K562 (cell line): ENCODE results near the gene SYCP2. TPM values are rescaled to one million over a fixed set of nuclear protein-coding genes. Genes with fewer than 3 reads are reported as not detected.
A peak's percentile ranks its signal among the peaks of the same experiment; 100 is the strongest.

Experiments used
- ATAC-seq: fragments of 200-7000 bp; cut with Tn5 transposase; 3 replicates; pipeline ENCODE4 v1.9.1; 2020; ENCODE audit warnings: moderate library complexity
- BruUV-seq: library from RNA; stranded (reverse); fragments of 400-500 nt; replicated peaks from 2 replicates; lab custom pipeline; 2021; lab: Mats Ljungman, UMichigan
- CTCF ChIA-PET: fragments of 300-600 bp; formaldehyde crosslinking; extraction: SDS; loops from one replicate; lab custom pipeline; 2021; ENCODE audit warnings: low intra/inter-chr PET ratio; lab: Yijun Ruan, JAX
- POLR2A ChIA-PET: fragments of 300-600, 350-650 bp; sonication (Branson Sonifier 250); formaldehyde crosslinking; extraction: SDS; loops from one replicate; lab custom pipeline; 2021; ENCODE audit warnings: antibody characterized with exemption, inconsistent platforms; lab: Yijun Ruan, JAX
- DNase-seq, 4 experiments: peaks; one replicate each; pipeline versions ENCODE4 v3.0.0 to v3.0.0-alpha.2; 2011 to 2018; ENCODE audit warnings: low spot score in 3 of 4, mixed read lengths in 3 of 4; ENCODE audit errors: extremely low read depth in 1 of 4
- FAIRE-seq: peaks from 2 replicates; lab custom pipeline; 2011; peaks lifted over from hg19 to GRCh38; lab: Jason Lieb, UNC
- H2AFZ ChIP-seq: 2 replicates; pipeline ENCODE4 v1.6.0; 2011; ENCODE audit warnings: low read depth, low read length, control low read depth, inconsistent platforms
- H3K27ac ChIP-seq: fragments of 200-600 bp; 3 replicates; pipeline ENCODE4 v1.8.0; 2011; ENCODE audit warnings: low read depth, mild to moderate bottlenecking, control low read depth, inconsistent platforms, low read length, moderate library complexity, mixed read lengths; ENCODE audit errors: extremely low read depth
- H3K27me3 ChIP-seq, 2 experiments: fragments of 300-600 bp in 1 of 2; 2 replicates in 1 of 2; 3 replicates in 1 of 2; pipeline versions ENCODE4 v1.6.0 to v1.8.0; 2011; ENCODE audit warnings: inconsistent platforms in 2 of 2, low read length in 2 of 2, mild to moderate bottlenecking in 1 of 2, mixed read lengths in 1 of 2, moderate library complexity in 1 of 2; ENCODE audit not compliant: control insufficient read depth in 2 of 2, insufficient read depth in 2 of 2
- H3K36me3 ChIP-seq: fragments of 300-600 bp; 3 replicates; pipeline ENCODE4 v1.8.0; 2011; ENCODE audit warnings: mild to moderate bottlenecking, low read length, inconsistent platforms; ENCODE audit not compliant: control insufficient read depth, insufficient read depth
- H3K4me1 ChIP-seq, 2 experiments: fragments of 200-600 bp in 1 of 2; replicated peaks in 1 of 2; 2 replicates in 1 of 2; 3 replicates in 1 of 2; pipeline versions ENCODE4 v1.5.1 to v1.8.0; 2011; ENCODE audit warnings: inconsistent platforms in 2 of 2, low read length in 2 of 2, mild to moderate bottlenecking in 1 of 2, mixed read lengths in 1 of 2, moderate library complexity in 1 of 2; ENCODE audit not compliant: control insufficient read depth in 2 of 2, insufficient read depth in 2 of 2
- H3K4me2 ChIP-seq: 2 replicates; pipeline ENCODE4 v1.6.1; 2011; ENCODE audit warnings: low read length, control low read depth, inconsistent platforms, mixed read lengths; ENCODE audit not compliant: insufficient read depth
- H3K4me3 ChIP-seq: fragments of 200-600 bp; sonication (generic), shearing (Covaris generic); 2 replicates; pipeline ENCODE4 v1.5.1; 2016; ENCODE audit warnings: control low read depth, inconsistent platforms
- H3K79me2 ChIP-seq: fragments of 200-600 bp; 3 replicates; pipeline ENCODE4 v1.8.0; 2011; ENCODE audit warnings: low read length, inconsistent platforms; ENCODE audit not compliant: control insufficient read depth, insufficient read depth
- H3K9ac ChIP-seq, 2 experiments: 2 replicates each; pipeline versions ENCODE4 v1.6.0 to v1.6.1; 2011; ENCODE audit warnings: low read depth in 2 of 2, low read length in 2 of 2, control low read depth in 1 of 2, inconsistent platforms in 1 of 2, mild to moderate bottlenecking in 1 of 2, mixed read lengths in 1 of 2; ENCODE audit not compliant: insufficient read depth in 1 of 2
- H3K9me1 ChIP-seq: one replicate; pipeline ENCODE4 v1.6.0; 2011; ENCODE audit warnings: inconsistent platforms, mild to moderate bottlenecking, low read length, moderate library complexity; ENCODE audit not compliant: control insufficient read depth, insufficient read depth
- H3K9me3 ChIP-seq: replicated peaks from 2 replicates; pipeline ENCODE4 v1.5.1; 2011; ENCODE audit warnings: low read depth, low read length, inconsistent platforms; ENCODE audit not compliant: control insufficient read depth, insufficient read depth
- H4K20me1 ChIP-seq: replicated peaks from 2 replicates; pipeline ENCODE4 v1.6.1; 2011; ENCODE audit warnings: low read length, inconsistent platforms, mixed read lengths; ENCODE audit not compliant: control insufficient read depth, insufficient read depth
- ASH1L ChIP-seq: fragments of 450-650 bp; IDR thresholded peaks from 2 replicates; pipeline ENCODE4 v1.6.1; 2018; ENCODE audit warnings: borderline replicate concordance, mild to moderate bottlenecking, low read depth; ENCODE audit not compliant: partially characterized antibody
- BCOR ChIP-seq: fragments of 450-650 bp; IDR thresholded peaks from 2 replicates; pipeline ENCODE4 v1.6.1; 2016
- COPS2 ChIP-seq: fragments of 450-650 bp; conservative IDR thresholded peaks from 2 replicates; pipeline ENCODE4 v1.6.1; 2016; ENCODE audit warnings: mild to moderate bottlenecking, moderate library complexity
- E2F3 ChIP-seq: fragments of 250-450 bp; sonication (Bioruptor Pico); IDR thresholded peaks from 2 replicates; pipeline ENCODE4 v1.4.0; 2020; ENCODE audit warnings: mild to moderate bottlenecking
- IFI16 ChIP-seq: fragments of 250-450 bp; sonication (Bioruptor Pico); IDR thresholded peaks from 2 replicates; pipeline ENCODE4 v2.1.2; 2022; ENCODE audit warnings: mild to moderate bottlenecking, inconsistent platforms
- L3MBTL2 ChIP-seq: fragments of 450-650 bp; IDR thresholded peaks from 2 replicates; pipeline ENCODE4 v1.6.1; 2016; ENCODE audit warnings: mild to moderate bottlenecking, moderate library complexity
- NFYB ChIP-seq: IDR thresholded peaks from 2 replicates; pipeline ENCODE4 v1.6.1; 2011; ENCODE audit warnings: mild to moderate bottlenecking, moderate library complexity; ENCODE audit not compliant: insufficient read length; ENCODE audit errors: extremely low read depth
- RHOXF2B ChIP-seq: fragments of 250-450 bp; sonication (Bioruptor Pico); conservative IDR thresholded peaks from 2 replicates; pipeline ENCODE4 v1.5.1; 2021
- SP1 ChIP-seq: sonication (generic); formaldehyde crosslinking; IDR thresholded peaks from 2 replicates; pipeline ENCODE4 v1.8.1; 2022; ENCODE audit warnings: mild to moderate bottlenecking, missing genetic modification reagents
- TAF9B ChIP-seq: fragments of 450-650 bp; IDR thresholded peaks from 2 replicates; pipeline ENCODE4 v1.6.1; 2018; ENCODE audit warnings: mild to moderate bottlenecking; ENCODE audit not compliant: partially characterized antibody
- UBTF ChIP-seq, 2 experiments: IDR thresholded peaks; 2 replicates each; pipeline ENCODE4 v1.6.1; 2012; ENCODE audit warnings: improper control_type of control experiment in 2 of 2, low read depth in 2 of 2, low read length in 2 of 2, borderline replicate concordance in 1 of 2
- XRCC4 ChIP-seq: IDR thresholded peaks from one replicate; pipeline ENCODE4 v1.6.1; 2011; ENCODE audit not compliant: insufficient read depth, insufficient read length; ENCODE audit errors: extremely low read depth
- ZNF584 ChIP-seq: fragments of 200-800 bp; sonication (Bioruptor generic); IDR thresholded peaks from 2 replicates; pipeline ENCODE4 v1.6.1; 2016; ENCODE audit warnings: low read depth, mild to moderate bottlenecking, missing genetic modification characterization, missing compliant biosample characterization
- ZNF699 ChIP-seq: fragments of 250-450 bp; sonication (Bioruptor Pico); IDR thresholded peaks from 2 replicates; pipeline ENCODE4 v1.8.0; 2021; ENCODE audit warnings: mild to moderate bottlenecking, moderate library complexity; ENCODE audit not compliant: insufficient replicate concordance
- WGBS: fragments of 100-300 bp; shearing (Covaris generic); methylation state at CpG from one replicate; pipeline ENCODE4 v1.1.6; 2016; ENCODE audit warnings: low coverage, mixed read lengths; ENCODE audit not compliant: insufficient coverage; ENCODE audit errors: missing lambda C conversion rate; 5-methylcytosine and 5-hydroxymethylcytosine counted together
- in situ Hi-C: fragments of 300-500 bp; cut with MboI; formaldehyde crosslinking; loops from 4 replicates; pipeline ENCODE4 v1.15.0; 2018; ENCODE audit warnings: inconsistent platforms, mixed read lengths
- intact Hi-C: fragments of 100-400 bp; cut with micrococcal nuclease; formaldehyde crosslinking; loops from 2 replicates; pipeline ENCODE4 v1.14.2; 2022
- polyA plus RNA-seq, 8 experiments: library from polyadenylated mRNA; depleted of rRNA in 4 of 8; stranded (reverse) in 5 of 8; unstranded in 3 of 8; fragments of >200 nt; fragmentation: Nextera tagmentation in 2 of 8; fragmentation: Illumina TruSeq in 1 of 8; extraction: Ambion mirVana in 2 of 8; extraction: Trizol in 1 of 8; gene quantifications; 2 replicates each; pipeline versions ENCODE4 v1.2.1 to v1.2.3, GENCODE V29; 2011 to 2014; ENCODE audit warnings: inconsistent platforms in 1 of 8, missing spikeins in 1 of 8
- total RNA-seq, 7 experiments: library from RNA; depleted of rRNA in 6 of 7; stranded (reverse); fragments of >200 nt in 6 of 7; fragmentation: Illumina TruSeq in 2 of 7; extraction: Trizol in 2 of 7; gene quantifications; 2 replicates each; pipeline versions ENCODE4 v1.2.1 to v1.2.3, GENCODE V29; 2011 to 2021; ENCODE audit warnings: low replicate concordance in 1 of 7
- TF ChIP-seq, protein P1 (sequence below): fragments of 450-650 bp; formaldehyde crosslinking; conservative IDR thresholded peaks from 2 replicates; pipeline ENCODE4 v1.4.0; 2022; ENCODE audit warnings: mild to moderate bottlenecking, missing genetic modification characterization
- TF ChIP-seq, protein P2 (sequence below): fragments of 150-350 bp; conservative IDR thresholded peaks from 2 replicates; pipeline ENCODE4 v1.6.1; 2014; ENCODE audit warnings: low read length

Gene SYCP2
- total and polyA plus RNA-seq, 9 of the 15 experiments (the other 6 are each of a cell fraction or from before 2014, with no cell fraction given) = 0.24 to 1.6 (median 0.67) TPM

GRCh38 chr20:59936409-59936808 lies 3.0 kb upstream of the SYCP2 start:
- no peaks in the 10 kb centered on the region for H3K9me1 ChIP-seq
- no peaks in the 10 kb centered on the region for H4K20me1 ChIP-seq
- ChIA-PET POLR2A (interaction anchor here (0.6 to 0.7 kb wide), 2 partner anchors 428 to 490 kb away, joined by 3 read pairs; no protein-coding TSS in a partner anchor), CTCF (no interaction called here)
- no TSS peak for BruUV-seq
- peak; percentile 32 for FAIRE-seq
- no peaks in the 10 kb centered on the region for H3K36me3 ChIP-seq
- TF ChIP-seq XRCC4 = no peak
- TF ChIP-seq NFYB = no peak
- TF ChIP-seq ASH1L = no peak
- no peak for TF ChIP-seq IFI16
- TF ChIP-seq, protein P1, sequence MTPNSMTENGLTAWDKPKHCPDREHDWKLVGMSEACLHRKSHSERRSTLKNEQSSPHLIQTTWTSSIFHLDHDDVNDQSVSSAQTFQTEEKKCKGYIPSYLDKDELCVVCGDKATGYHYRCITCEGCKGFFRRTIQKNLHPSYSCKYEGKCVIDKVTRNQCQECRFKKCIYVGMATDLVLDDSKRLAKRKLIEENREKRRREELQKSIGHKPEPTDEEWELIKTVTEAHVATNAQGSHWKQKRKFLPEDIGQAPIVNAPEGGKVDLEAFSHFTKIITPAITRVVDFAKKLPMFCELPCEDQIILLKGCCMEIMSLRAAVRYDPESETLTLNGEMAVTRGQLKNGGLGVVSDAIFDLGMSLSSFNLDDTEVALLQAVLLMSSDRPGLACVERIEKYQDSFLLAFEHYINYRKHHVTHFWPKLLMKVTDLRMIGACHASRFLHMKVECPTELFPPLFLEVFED = no peak
- TF ChIP-seq RHOXF2B = no peak
- TF ChIP-seq L3MBTL2 = no peak
- TF ChIP-seq UBTF (IDR thresholded peaks at IDR 0.05; ENCODE audit: borderline replicate concordance in 1 of 2, low read depth in 2 of 2, low read length in 2 of 2) = no peak
- TF ChIP-seq SP1 = no peak
- TF ChIP-seq TAF9B = no peak
- TF ChIP-seq ZNF699 (CRISPR knock-in tag) = no peak
- TF ChIP-seq BCOR = no peak
- TF ChIP-seq COPS2 = no peak
- TF ChIP-seq, protein P2, sequence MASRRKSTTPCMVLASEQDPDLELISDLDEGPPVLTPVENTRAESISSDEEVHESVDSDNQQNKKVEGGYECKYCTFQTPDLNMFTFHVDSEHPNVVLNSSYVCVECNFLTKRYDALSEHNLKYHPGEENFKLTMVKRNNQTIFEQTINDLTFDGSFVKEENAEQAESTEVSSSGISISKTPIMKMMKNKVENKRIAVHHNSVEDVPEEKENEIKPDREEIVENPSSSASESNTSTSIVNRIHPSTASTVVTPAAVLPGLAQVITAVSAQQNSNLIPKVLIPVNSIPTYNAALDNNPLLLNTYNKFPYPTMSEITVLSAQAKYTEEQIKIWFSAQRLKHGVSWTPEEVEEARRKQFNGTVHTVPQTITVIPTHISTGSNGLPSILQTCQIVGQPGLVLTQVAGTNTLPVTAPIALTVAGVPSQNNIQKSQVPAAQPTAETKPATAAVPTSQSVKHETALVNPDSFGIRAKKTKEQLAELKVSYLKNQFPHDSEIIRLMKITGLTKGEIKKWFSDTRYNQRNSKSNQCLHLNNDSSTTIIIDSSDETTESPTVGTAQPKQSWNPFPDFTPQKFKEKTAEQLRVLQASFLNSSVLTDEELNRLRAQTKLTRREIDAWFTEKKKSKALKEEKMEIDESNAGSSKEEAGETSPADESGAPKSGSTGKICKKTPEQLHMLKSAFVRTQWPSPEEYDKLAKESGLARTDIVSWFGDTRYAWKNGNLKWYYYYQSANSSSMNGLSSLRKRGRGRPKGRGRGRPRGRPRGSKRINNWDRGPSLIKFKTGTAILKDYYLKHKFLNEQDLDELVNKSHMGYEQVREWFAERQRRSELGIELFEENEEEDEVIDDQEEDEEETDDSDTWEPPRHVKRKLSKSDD = no peak
- no peak for TF ChIP-seq ZNF584 (CRISPR knock-in tag)
- no peak for TF ChIP-seq E2F3
- no peak overlapping the region for H3K4me3 ChIP-seq
- no peak overlapping the region for H3K27ac ChIP-seq
- H3K9ac ChIP-seq = no peak overlapping the region
- H3K4me2 ChIP-seq = no peak overlapping the region
- ATAC-seq = no peak
- H2AFZ ChIP-seq = no peak overlapping the region
- no peaks in the 10 kb centered on the region for H3K9me3 ChIP-seq
- intact Hi-C loops (no loop called here), in situ Hi-C loops (no loop called here)
- no peaks in the 10 kb centered on the region for H3K27me3 ChIP-seq
- DNase-seq = no peak
- H3K4me1 ChIP-seq = peaks cover 2 to 33% of the 10 kb centered on the region in 2 experiments; a peak in 4 of 5 replicates
- WGBS = 58% methylated on average over 4 of the region's 4 CpGs
- H3K79me2 ChIP-seq = peaks cover 12% of the 10 kb centered on the region
